H1 (cell line): ENCODE data around the gene ZNF260. TPM values are rescaled to one million over a fixed set of nuclear protein-coding genes. Genes with fewer than 3 reads are reported as not detected.

ENCODE experiments used
- BACH1 ChIP-seq: IDR thresholded peaks from 2 replicates; pipeline ENCODE4 v1.6.1; 2012; ENCODE audit warnings: low read length, improper control_type of control experiment
- CBX5 ChIP-seq: fragments of 300-800, 300-1000 bp; sonication (generic); IDR thresholded peaks from 2 replicates; pipeline ENCODE4 v1.7.1; 2016; ENCODE audit warnings: antibody characterized with exemption, low read length, low read depth
- E2F6 ChIP-seq: IDR thresholded peaks from 2 replicates; pipeline ENCODE4 v1.6.1; 2012; ENCODE audit warnings: inconsistent platforms
- TAF1 ChIP-seq: IDR thresholded peaks from 2 replicates; pipeline ENCODE4 v1.6.1; 2011; ENCODE audit warnings: mild to moderate bottlenecking, low read depth, low read length
- polyA plus RNA-seq, 7 experiments: library from polyadenylated mRNA; depleted of rRNA in 3 of 7; stranded (reverse) in 5 of 7; unstranded in 2 of 7; fragments of >200 nt in 5 of 7; fragments of 200-250 nt in 2 of 7; gene quantifications; 1 replicate in 5 of 7; 2 replicates in 1 of 7; 4 replicates in 1 of 7; pipeline versions ENCODE4 v1.2.1 to v1.2.3, GENCODE V29; 2011 to 2013; ENCODE audit warnings: missing spikeins in 2 of 7, mixed read lengths in 2 of 7
- total RNA-seq: library from RNA; stranded (reverse); fragmentation: NEBNext Ultra II Directional; extraction: Animal tissue kit (Norgen Biotek cat#: 25700); gene quantifications from 2 replicates; pipeline ENCODE4 v1.2.1, GENCODE V29; 2021

ZNF260 gene
- total and polyA plus RNA-seq, 2 of the 8 experiments (the other 6 are each of a cell fraction or from before 2014, with no cell fraction given): 5.5 to 30.7 TPM

GRCh38 chr19:36577271-36577996 is 49.4 kb upstream of the ZNF260 start (continued):
- TF ChIP-seq TAF1 (no peak), CBX5 (no peak), E2F6 (no peak), BACH1 (no peak)
